Pancreas (tissue), 10 donors: Measurements from ENCODE around the gene ATP8B1. TPM values are rescaled to one million over a fixed set of nuclear protein-coding genes. Genes with fewer than 3 reads are reported as not detected.

Source experiments
- ATAC-seq, 4 donors: fragments of 200-7000 bp; cut with Tn5 transposase; one replicate each; pipeline versions ENCODE4 v1.8.0 to v1.9.1; 2020; ENCODE audit warnings: mild to moderate bottlenecking in 4 of 4, moderate library complexity in 4 of 4
- DNase-seq, 6 donors: peaks; one replicate each; pipeline ENCODE4 v3.0.0-alpha.2; 2020
- FAIRE-seq: peaks from 2 replicates; lab custom pipeline; 2012; peaks lifted over from hg19 to GRCh38; lab: Jason Lieb, UNC
- H3K27ac ChIP-seq, 4 donors: fragments of 200-600 bp; sonication (generic); 1 replicate in 3 of 4; 2 replicates in 1 of 4; pipeline versions ENCODE4 v1.5.0 to v1.8.0; 2020
- H3K27me3 ChIP-seq, 4 donors: fragments of 200-600 bp; one replicate each; pipeline ENCODE4 v1.8.0; 2021
- H3K36me3 ChIP-seq, 3 donors: fragments of 200-600 bp; sonication (generic) in 1 of 3; one replicate each; pipeline versions ENCODE4 v1.5.0 to v1.8.0; 2020 to 2021
- H3K4me1 ChIP-seq, 3 donors: fragments of 200-600 bp; one replicate each; pipeline ENCODE4 v1.8.0; 2021
- H3K4me3 ChIP-seq, 4 donors: fragments of 200-600 bp; sonication (generic) in 2 of 4; one replicate each; pipeline versions ENCODE4 v1.5.0 to v1.8.0; 2020 to 2021
- H3K9me3 ChIP-seq, 4 donors: fragments of 200-600 bp; one replicate each; pipeline ENCODE4 v1.8.0; 2021
- WGBS, 2 donors: extraction: QIAGEN DNeasy Blood & Tissue Kit; methylation state at CpG; one replicate each; pipeline ENCODE4 v1.1.7; 2013; 5-methylcytosine and 5-hydroxymethylcytosine counted together
- intact Hi-C, 3 donors: fragments of 100-400 bp; cut with DNase I; formaldehyde crosslinking; loops; one replicate each; pipeline versions ENCODE4 v1.11.1 to v1.14.2; 2022
- polyA plus RNA-seq, 2 donors: library from polyadenylated mRNA; stranded (reverse); fragments of 200-250 nt; gene quantifications; one replicate each; pipeline ENCODE4 v1.2.3, GENCODE V29; 2013
- total RNA-seq, 6 donors: library from RNA; stranded (reverse); fragmentation: NEBNext Ultra II Directional in 4 of 6; extraction: Animal tissue kit (Norgen Biotek cat#: 25700) in 4 of 6; gene quantifications; one replicate each; pipeline versions ENCODE4 v1.2.1 to v1.2.4, GENCODE V29; 2021 to 2023
- TF ChIP-seq, protein P1 (sequence below), 4 donors: fragments of 200-600 bp; sonication (generic) in 3 of 4; IDR thresholded peaks; one replicate each; pipeline versions ENCODE4 v1.5.0 to v1.8.0; 2021; ENCODE audit warnings: antibody characterized with exemption in 4 of 4
- donor health status: healthy with polysubstance abuse.
- donor health status: DM: no; HTN: no; CAD: no; lungs with moderate emphysema.
- donor health status: DM: no; HTN: no; CAD: no.
- donor health status: control.
- donor health status: control.
- donor health status: Bipolar disorder and iron deficiency.
- donor health status: DM: yes; HTN: yes; CAD: no.
- donor health status: DM: no; HTN: no; CAD: no.
- donor health status: DM: no; HTN: no; CAD: no.
- donor health status: DM: yes; HTN: yes; CAD: no.

Gene ATP8B1
- total and polyA plus RNA-seq, 8 donors = 8.0 to 44.8 (median 36.9) TPM

DNA sequence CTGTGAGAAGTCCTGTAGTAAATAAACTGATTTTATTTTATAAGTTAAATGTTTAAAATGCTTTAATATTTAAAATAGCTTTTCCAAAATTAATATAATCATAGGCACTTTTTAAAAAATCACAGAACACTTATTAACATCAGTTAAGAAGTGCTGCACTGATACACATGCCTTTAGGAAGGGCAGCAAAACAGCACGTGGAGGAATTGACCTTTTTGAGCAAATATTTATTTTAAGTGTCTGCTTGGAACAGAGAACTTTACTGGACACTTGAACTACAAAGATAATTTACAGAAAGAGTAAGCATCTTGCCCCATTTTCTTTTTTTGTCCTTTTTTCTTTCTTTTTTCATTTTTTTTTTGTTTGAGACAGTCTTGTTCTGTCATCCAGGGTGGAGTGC, 93.8 kb downstream of the ATP8B1 start:
- Histone ChIP-seq H3K9me3 (no peaks in the 10 kb centered on the region), H3K27me3 (no peaks in the 10 kb centered on the region), H3K36me3 (no peaks in the 10 kb centered on the region), H3K4me3 (no peak overlapping the region), H3K4me1 (peaks cover 6 to 17% (median 11%) of the 10 kb centered on the region in 3 donors), H3K27ac (no peak overlapping the region)
- DNase-seq = no peak
- TF ChIP-seq, protein P1, sequence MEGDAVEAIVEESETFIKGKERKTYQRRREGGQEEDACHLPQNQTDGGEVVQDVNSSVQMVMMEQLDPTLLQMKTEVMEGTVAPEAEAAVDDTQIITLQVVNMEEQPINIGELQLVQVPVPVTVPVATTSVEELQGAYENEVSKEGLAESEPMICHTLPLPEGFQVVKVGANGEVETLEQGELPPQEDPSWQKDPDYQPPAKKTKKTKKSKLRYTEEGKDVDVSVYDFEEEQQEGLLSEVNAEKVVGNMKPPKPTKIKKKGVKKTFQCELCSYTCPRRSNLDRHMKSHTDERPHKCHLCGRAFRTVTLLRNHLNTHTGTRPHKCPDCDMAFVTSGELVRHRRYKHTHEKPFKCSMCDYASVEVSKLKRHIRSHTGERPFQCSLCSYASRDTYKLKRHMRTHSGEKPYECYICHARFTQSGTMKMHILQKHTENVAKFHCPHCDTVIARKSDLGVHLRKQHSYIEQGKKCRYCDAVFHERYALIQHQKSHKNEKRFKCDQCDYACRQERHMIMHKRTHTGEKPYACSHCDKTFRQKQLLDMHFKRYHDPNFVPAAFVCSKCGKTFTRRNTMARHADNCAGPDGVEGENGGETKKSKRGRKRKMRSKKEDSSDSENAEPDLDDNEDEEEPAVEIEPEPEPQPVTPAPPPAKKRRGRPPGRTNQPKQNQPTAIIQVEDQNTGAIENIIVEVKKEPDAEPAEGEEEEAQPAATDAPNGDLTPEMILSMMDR (IDR thresholded peaks at IDR 0.05) = no peak
- FAIRE-seq = no peak
- 14 to 30% methylated on average over 1 of the region's 1 CpG for WGBS, 2 donors
- intact Hi-C loops = no loop called here
- ATAC-seq = no peak

DNA sequence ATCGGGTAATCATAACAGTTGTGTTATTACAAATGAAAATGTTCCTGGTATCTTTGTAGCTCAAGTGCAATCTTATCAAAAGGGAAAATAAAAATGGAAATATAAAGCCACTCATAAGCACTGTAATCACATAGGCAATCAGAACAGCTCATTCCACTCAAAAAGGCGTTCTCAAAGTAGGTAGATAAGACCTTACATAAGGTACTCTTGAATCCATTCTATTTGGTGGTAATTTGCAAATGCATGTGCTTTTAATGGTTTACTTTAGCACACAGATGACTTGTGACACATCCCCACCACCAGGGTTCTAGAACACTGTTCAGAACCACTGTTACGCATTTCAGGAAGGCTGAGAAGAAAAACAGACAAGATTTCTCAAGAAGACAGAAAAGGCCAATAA, 94.8 kb downstream of the ATP8B1 start:
- Histone ChIP-seq H3K9me3 (no peaks in the 10 kb centered on the region), H3K36me3 (no peaks in the 10 kb centered on the region), H3K4me3 (no peak overlapping the region), H3K27ac (no peak overlapping the region), H3K27me3 (no peaks in the 10 kb centered on the region), H3K4me1 (peaks cover 6 to 17% (median 11%) of the 10 kb centered on the region in 3 donors)
- DNase-seq (no peak), FAIRE-seq (no peak), ATAC-seq (no peak)
- WGBS, 2 donors = 67 to 71% methylated on average over 3 of the region's 3 CpGs
- TF ChIP-seq, protein P1 (IDR thresholded peaks at IDR 0.05) = no peak
- intact Hi-C loops = no loop called here

DNA sequence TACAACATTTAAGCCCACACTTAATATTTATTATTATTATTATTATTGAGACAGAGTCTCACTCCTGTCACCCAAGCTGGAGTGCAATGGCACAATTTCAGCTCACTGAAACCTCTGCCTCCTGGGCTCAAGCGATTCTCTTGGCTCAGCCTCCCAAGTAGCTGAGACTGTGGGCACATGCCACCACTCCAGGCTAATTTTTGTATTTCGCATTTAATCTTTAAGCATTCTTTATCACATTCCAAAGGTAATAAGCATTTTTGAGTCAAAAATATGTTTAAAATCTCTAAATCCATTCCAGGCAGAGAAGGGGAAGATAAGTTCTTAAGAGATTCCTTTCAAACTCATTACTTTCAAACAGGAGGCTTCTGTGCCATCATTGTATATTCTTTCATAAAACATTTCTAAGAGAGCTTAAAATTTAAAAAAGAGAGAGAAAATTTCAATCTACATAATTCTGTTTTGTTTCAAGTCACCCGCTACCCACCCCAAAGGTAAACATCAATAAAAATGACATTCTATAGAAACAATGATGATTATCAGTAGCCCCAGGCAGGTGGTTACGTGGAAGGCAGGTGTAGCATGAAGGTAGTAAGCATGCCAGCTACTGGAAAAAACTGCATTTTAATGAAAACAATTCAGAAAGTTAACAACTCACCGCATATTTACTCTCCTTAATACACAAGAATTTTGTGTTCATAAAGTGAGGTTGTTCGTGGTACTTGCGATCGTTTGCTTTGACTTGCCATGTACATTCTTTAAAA, 97.1 kb downstream of the ATP8B1 start:
- H3K4me3 ChIP-seq = no peak overlapping the region
- DNase-seq (no peak), FAIRE-seq (no peak), ATAC-seq (no peak)
- H3K4me1 ChIP-seq = peaks cover 0 to 6% (median 0%) of the 10 kb centered on the region in 3 donors
- no peak overlapping the region for H3K27ac ChIP-seq
- TF ChIP-seq, protein P1 (IDR thresholded peaks at IDR 0.05) = no peak
- WGBS, 2 donors = 90 to 92% methylated on average over 8 of the region's 8 CpGs
- H3K9me3 ChIP-seq = no peaks in the 10 kb centered on the region
- intact Hi-C loops = no loop called here
- no peaks in the 10 kb centered on the region for H3K27me3 ChIP-seq
- H3K36me3 ChIP-seq = peaks cover 0 to 7% (median 0%) of the 10 kb centered on the region in 3 donors

DNA sequence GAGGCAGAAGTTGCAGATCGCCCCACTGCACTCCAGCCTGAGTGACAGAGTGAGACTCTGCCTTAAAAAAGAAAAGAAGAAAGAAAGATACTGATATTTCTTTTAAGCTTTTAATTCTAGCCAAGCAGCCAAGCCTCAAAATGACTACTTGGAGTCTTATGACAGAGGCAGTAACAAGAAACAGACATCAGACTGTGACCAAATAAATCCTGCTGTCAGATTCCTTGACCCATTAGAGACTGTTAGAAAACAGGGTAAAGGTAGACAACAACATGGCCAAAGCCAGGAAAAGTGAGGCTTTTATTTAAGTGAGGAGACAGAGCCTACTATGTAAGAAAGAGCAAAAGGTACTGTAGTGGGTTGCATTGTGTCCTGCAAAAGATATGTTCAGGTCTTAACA, 98.1 kb downstream of the ATP8B1 start:
- no peak overlapping the region for H3K4me3 ChIP-seq
- no peaks in the 10 kb centered on the region for H3K9me3 ChIP-seq
- ATAC-seq = no peak
- intact Hi-C loops = no loop called here
- DNase-seq = no peak
- H3K36me3 ChIP-seq = peaks cover 0 to 14% (median 0%) of the 10 kb centered on the region in 3 donors
- TF ChIP-seq, protein P1 (IDR thresholded peaks at IDR 0.05) = no peak
- H3K27ac ChIP-seq = no peak overlapping the region
- peaks cover 0 to 6% (median 0%) of the 10 kb centered on the region in 3 donors for H3K4me1 ChIP-seq
- H3K27me3 ChIP-seq = no peaks in the 10 kb centered on the region
- WGBS, 2 donors = 95 to 98% methylated on average over 1 of the region's 1 CpG
- no peak for FAIRE-seq
